ENCODE results near the gene CELF2.

DNA sequence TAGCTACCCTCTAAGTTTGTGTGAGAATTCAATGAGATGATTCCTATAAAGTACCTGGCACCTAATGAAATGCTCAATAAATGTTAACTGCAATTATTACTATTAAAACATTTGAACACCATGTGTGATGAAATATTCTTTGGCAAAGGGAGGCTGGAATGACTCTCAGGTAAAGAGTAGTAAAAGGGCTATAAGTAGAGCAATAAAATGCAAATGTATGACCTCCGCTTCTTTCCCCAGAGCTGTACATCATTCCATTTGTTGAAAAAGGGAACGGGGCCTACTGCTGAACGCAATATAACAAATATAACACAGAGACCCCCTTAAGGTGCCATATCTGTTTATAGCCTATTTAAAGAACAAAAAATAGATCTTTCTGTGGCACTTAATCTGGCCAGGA, 27.8 kb downstream of the CELF2 start:
- no peak for TF ChIP-seq CTCF (IDR thresholded peaks at IDR 0.05)
- no peak for TF ChIP-seq POLR2A (IDR thresholded peaks at IDR 0.05)
